Activated T-helper 1 cell treated with anti-CD3 and anti-CD28 coated beads, Interleukin-12 subunit alpha, Interleukin-12 subunit beta, Interleukin-2, Interleukin-4 antibody, amounts not matched to agents 30 ng/mL and 10 ng/mL and 1 ng/mL, durations not matched to agents 14 hours and 24 hours and 36 hours (primary cell): ENCODE data around the gene HECA. TPM values are rescaled to one million over a fixed set of nuclear protein-coding genes. Genes with fewer than 3 reads are reported as not detected.
"Not testable (repeated sequence)": the region's sequence is repeated elsewhere in the genome, so short reads cannot be mapped to it uniquely, and the experiment has no call there.

Source experiments
- DNase-seq: peaks from one replicate; pipeline ENCODE4 v3.0.0; 2021; ENCODE audit warnings: low spot score
- H3K27ac Mint-ChIP-seq: one replicate; pipeline ENCODE4 v1.8.0; 2021; ENCODE audit warnings: mild to moderate bottlenecking, mixed read lengths
- H3K27me3 Mint-ChIP-seq: one replicate; pipeline ENCODE4 v1.8.0; 2022; ENCODE audit warnings: mild to moderate bottlenecking, moderate library complexity, mixed read lengths; ENCODE audit not compliant: insufficient read depth
- H3K36me3 Mint-ChIP-seq: one replicate; pipeline ENCODE4 v1.8.0; 2021; ENCODE audit warnings: low read depth, mixed read lengths
- H3K4me1 Mint-ChIP-seq: one replicate; pipeline ENCODE4 v1.8.0; 2021; ENCODE audit warnings: low read depth, mixed read lengths
- H3K4me3 Mint-ChIP-seq: one replicate; pipeline ENCODE4 v1.8.0; 2021; ENCODE audit warnings: mild to moderate bottlenecking, moderate library complexity, mixed read lengths
- H3K9me3 Mint-ChIP-seq: one replicate; pipeline ENCODE4 v1.8.0; 2021; ENCODE audit warnings: mixed read lengths
- intact Hi-C: fragments of 100-400 bp; cut with micrococcal nuclease; formaldehyde crosslinking; loops from one replicate; pipeline ENCODE4 v1.15.1; 2024
- total RNA-seq: library from RNA; stranded (reverse); gene quantifications from 2 replicates; pipeline ENCODE4 v1.2.3, GENCODE V29; 2022

HECA gene
- total RNA-seq, 1 donor from 2014 or later, result 49.9 TPM

GRCh38 chr6:139201378-139201777, 66.5 kb downstream of the HECA start:
- H3K36me3 Mint-ChIP-seq, result peaks cover 3% of the 10 kb centered on the region
- H3K27ac Mint-ChIP-seq, result no peak overlapping the region
- H3K27me3 Mint-ChIP-seq, result no peaks in the 10 kb centered on the region
- H3K4me1 Mint-ChIP-seq, result no peaks in the 10 kb centered on the region
- intact Hi-C loops, result no loop called here
- DNase-seq, result no peak
- no peak overlapping the region for H3K4me3 Mint-ChIP-seq
- H3K9me3 Mint-ChIP-seq, result peaks cover 15% of the 10 kb centered on the region

- Mint-ChIP-seq H3K4me1 (peaks cover 5% of the 10 kb centered on the region), H3K27me3 (peaks cover 3% of the 10 kb centered on the region), H3K9me3 (peaks cover 46% of the 10 kb centered on the region), H3K4me3 (no peak overlapping the region), H3K27ac (no peak overlapping the region), H3K36me3 (peaks cover 8% of the 10 kb centered on the region)
- intact Hi-C loops, result no loop called here
- DNase-seq, result no peak
Observed at GRCh38 chr6:139204978-139205377, 70.1 kb downstream of the HECA start.

GRCh38 chr6:139205843-139206242, 71.0 kb downstream of the HECA start:
- Mint-ChIP-seq H3K27me3 (peaks cover 3% of the 10 kb centered on the region), H3K36me3 (peaks cover 13% of the 10 kb centered on the region), H3K4me1 (peaks cover 7% of the 10 kb centered on the region), H3K9me3 (peaks cover 50% of the 10 kb centered on the region), H3K4me3 (no peak overlapping the region), H3K27ac (no peak overlapping the region)
- DNase-seq, result no peak
- intact Hi-C loops, result no loop called here

- DNase-seq, H3K27me3 Mint-ChIP-seq, H3K4me1 Mint-ChIP-seq, H3K4me3 Mint-ChIP-seq, intact Hi-C loops, H3K27ac Mint-ChIP-seq: not testable (repeated sequence)
- peaks cover 16% of the 10 kb centered on the region for H3K36me3 Mint-ChIP-seq
- peaks cover 56% of the 10 kb centered on the region for H3K9me3 Mint-ChIP-seq
Observed at GRCh38 chr6:139210766-139211165, 75.9 kb downstream of the HECA start.

GRCh38 chr6:139212460-139212859, 77.6 kb downstream of the HECA start:
- Mint-ChIP-seq H3K9me3 (peaks cover 43% of the 10 kb centered on the region), H3K36me3 (peaks cover 15% of the 10 kb centered on the region)
- H3K4me3 Mint-ChIP-seq, H3K4me1 Mint-ChIP-seq, intact Hi-C loops, H3K27me3 Mint-ChIP-seq, H3K27ac Mint-ChIP-seq, DNase-seq: not testable (repeated sequence)

- Mint-ChIP-seq H3K27me3 (no peaks in the 10 kb centered on the region), H3K9me3 (peaks cover 3% of the 10 kb centered on the region), H3K27ac (peak overlapping the region; percentile 61), H3K4me3 (peak overlapping the region; percentile 38), H3K36me3 (no peaks in the 10 kb centered on the region), H3K4me1 (peaks cover 10% of the 10 kb centered on the region)
- intact Hi-C loops, result loop anchor here (1.0 to 2.0 kb wide), 6 partner anchors 30 to 403 kb away; partner anchors contain the start of gene TXLNB
- DNase-seq, result peak; percentile 62
Observed at GRCh38 chr6:139219271-139219729, 84.4 kb downstream of the HECA start.

GRCh38 chr6:139219746-139220145, 84.9 kb downstream of the HECA start:
- no peak overlapping the region for H3K27ac Mint-ChIP-seq
- H3K27me3 Mint-ChIP-seq, result no peaks in the 10 kb centered on the region
- H3K9me3 Mint-ChIP-seq, result peaks cover 3% of the 10 kb centered on the region
- H3K4me3 Mint-ChIP-seq, result peak overlapping the region; percentile 38
- peaks cover 10% of the 10 kb centered on the region for H3K4me1 Mint-ChIP-seq
- DNase-seq, result no peak
- intact Hi-C loops, result loop anchor here (1.0 to 2.0 kb wide), 6 partner anchors 29 to 403 kb away; partner anchors contain the start of gene TXLNB
- H3K36me3 Mint-ChIP-seq, result no peaks in the 10 kb centered on the region

GRCh38 chr6:139228387-139228786, 93.5 kb downstream of the HECA start:
- H3K27ac Mint-ChIP-seq, H3K9me3 Mint-ChIP-seq, H3K27me3 Mint-ChIP-seq, H3K4me3 Mint-ChIP-seq, H3K4me1 Mint-ChIP-seq, H3K36me3 Mint-ChIP-seq, DNase-seq, intact Hi-C loops: not testable (repeated sequence)

Other genes with a start within 250 kb of the HECA start
- gene REPS1, start 146.8 kb upstream of the HECA start, total RNA-seq, result 69.6 and 74.6 TPM in 2 replicates
- gene ABRACL, start 106.3 kb upstream of the HECA start, total RNA-seq, result 129 and 135 TPM in 2 replicates
- 0.08 TPM in 1 of 2 replicates, not detected in the other for gene TXLNB, start 156.9 kb downstream of the HECA start, total RNA-seq
- gene CITED2, start 239.6 kb downstream of the HECA start, total RNA-seq, result 72.5 and 73.7 TPM in 2 replicates